Measurements from ENCODE around the gene TOR4A. TPM values are rescaled to one million over a fixed set of nuclear protein-coding genes. Genes with fewer than 3 reads are reported as not detected.
A peak's percentile ranks its signal among the peaks of the same experiment; 100 is the strongest.

TOR4A gene
- total and polyA plus RNA-seq, 4 experiments from 2014 or later: 0.46 to 2.1 (median 1.4) TPM

- Mint-ChIP-seq H3K27me3 (peaks cover 3 to 4% of the 10 kb centered on the region in 2 donors), H3K9me3 (no peaks in the 10 kb centered on the region), H3K4me1 (peaks cover 0 to 5% (median 4%) of the 10 kb centered on the region in 4 donors), H3K36me3 (no peaks in the 10 kb centered on the region), H3K4me3 (no peak overlapping the region), H3K27ac (no peak overlapping the region)
- ChIA-PET CTCF (ENCODE audit: partially characterized antibody) (no interaction called here), POLR2A (ENCODE audit: partially characterized antibody) (interaction anchor here (0.6 kb wide), 1 partner anchor 122 kb away, joined by 3 read pairs; the partner anchor contains the start of gene ENTPD8)
- Histone ChIP-seq H3K4me3 (ENCODE audit: low read length in 2 of 2) (no peak overlapping the region), H3K27me3 (ENCODE audit: insufficient read depth, low read length) (no peaks in the 10 kb centered on the region), H3K9me3 (ENCODE audit: control insufficient read depth in 1 of 2, low read length in 2 of 2) (no peaks in the 10 kb centered on the region), H3K27ac (ENCODE audit: low read depth, low read length) (no peak overlapping the region), H3K4me1 (ENCODE audit: insufficient read depth, low read length) (peaks cover 10% of the 10 kb centered on the region), H3K36me3 (ENCODE audit: insufficient read depth, low read length) (no peaks in the 10 kb centered on the region)
- intact Hi-C loops (cut with micrococcal nuclease): no loop called here
- no peak for DNase-seq
These were observed 41.6 kb downstream of the TOR4A start for GRCh38 chr9:137319011-137319738.

DNA sequence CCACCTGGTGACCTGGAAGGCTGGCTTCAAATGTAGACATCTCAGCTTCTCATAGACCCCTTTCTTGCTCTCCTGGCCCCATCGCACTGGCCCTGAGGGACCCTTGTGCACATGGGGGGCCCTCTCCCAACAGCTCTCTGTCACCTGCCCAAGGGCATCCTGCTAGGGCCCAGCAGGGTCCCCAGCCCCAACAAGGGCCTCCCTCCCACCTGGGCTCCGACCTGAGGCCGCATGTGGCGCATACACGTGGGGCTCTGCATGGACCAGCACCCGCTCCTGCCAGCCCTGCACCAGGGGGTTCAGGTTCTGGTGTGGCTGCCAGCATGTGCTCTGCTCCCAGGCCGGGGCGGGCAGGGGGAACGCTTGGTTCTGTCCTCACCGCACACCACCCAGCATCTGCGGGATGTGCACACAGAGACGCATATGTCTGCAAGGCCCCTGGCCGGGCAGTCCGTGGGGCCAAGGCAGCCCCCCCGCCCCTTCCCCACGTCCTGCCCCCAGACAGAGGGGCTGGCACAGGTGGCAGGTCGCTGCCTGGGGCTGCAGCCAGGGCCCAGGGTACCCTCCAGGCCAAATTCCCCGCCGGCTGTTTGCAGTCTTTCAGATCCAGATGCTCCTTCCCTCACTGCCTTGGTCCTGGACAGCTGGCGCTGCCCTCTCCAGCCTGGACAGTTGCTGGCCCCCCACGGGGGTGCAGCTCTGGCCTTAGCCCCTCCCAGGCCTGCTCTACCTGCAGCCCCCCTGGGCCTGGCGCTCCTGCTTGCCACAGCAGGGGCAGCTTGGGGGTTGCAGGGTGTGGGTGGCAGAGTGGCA is 42.4 kb downstream of the TOR4A start:
- Histone ChIP-seq H3K36me3 (ENCODE audit: insufficient read depth, low read length) (no peaks in the 10 kb centered on the region), H3K27me3 (ENCODE audit: insufficient read depth, low read length) (no peaks in the 10 kb centered on the region), H3K27ac (ENCODE audit: low read depth, low read length) (no peak overlapping the region), H3K9me3 (ENCODE audit: control insufficient read depth in 1 of 2, low read length in 2 of 2) (no peaks in the 10 kb centered on the region), H3K4me3 (ENCODE audit: low read length in 2 of 2) (no peak overlapping the region), H3K4me1 (ENCODE audit: insufficient read depth, low read length) (peaks cover 10% of the 10 kb centered on the region)
- Mint-ChIP-seq H3K27ac (no peak overlapping the region), H3K36me3 (no peaks in the 10 kb centered on the region), H3K9me3 (peaks cover 0 to under 1% (median 0%) of the 10 kb centered on the region in 8 donors), H3K4me1 (peaks cover 0 to 5% (median 4%) of the 10 kb centered on the region in 4 donors), H3K4me3 (no peak overlapping the region), H3K27me3 (peaks cover 7 to 8% of the 10 kb centered on the region in 2 donors)
- ChIA-PET CTCF (ENCODE audit: partially characterized antibody) (interaction anchor here (1.5 kb wide), 1 partner anchor 83 kb away, joined by 3 read pairs; no protein-coding TSS in a partner anchor), POLR2A (ENCODE audit: partially characterized antibody) (interaction anchor here (0.6 to 0.9 kb wide), 2 partner anchors 68 to 121 kb away, joined by 3 to 4 read pairs; partner anchors contain the start of gene ENTPD8)
- intact Hi-C loops (cut with micrococcal nuclease): no loop called here
- DNase-seq: no peak

DNA sequence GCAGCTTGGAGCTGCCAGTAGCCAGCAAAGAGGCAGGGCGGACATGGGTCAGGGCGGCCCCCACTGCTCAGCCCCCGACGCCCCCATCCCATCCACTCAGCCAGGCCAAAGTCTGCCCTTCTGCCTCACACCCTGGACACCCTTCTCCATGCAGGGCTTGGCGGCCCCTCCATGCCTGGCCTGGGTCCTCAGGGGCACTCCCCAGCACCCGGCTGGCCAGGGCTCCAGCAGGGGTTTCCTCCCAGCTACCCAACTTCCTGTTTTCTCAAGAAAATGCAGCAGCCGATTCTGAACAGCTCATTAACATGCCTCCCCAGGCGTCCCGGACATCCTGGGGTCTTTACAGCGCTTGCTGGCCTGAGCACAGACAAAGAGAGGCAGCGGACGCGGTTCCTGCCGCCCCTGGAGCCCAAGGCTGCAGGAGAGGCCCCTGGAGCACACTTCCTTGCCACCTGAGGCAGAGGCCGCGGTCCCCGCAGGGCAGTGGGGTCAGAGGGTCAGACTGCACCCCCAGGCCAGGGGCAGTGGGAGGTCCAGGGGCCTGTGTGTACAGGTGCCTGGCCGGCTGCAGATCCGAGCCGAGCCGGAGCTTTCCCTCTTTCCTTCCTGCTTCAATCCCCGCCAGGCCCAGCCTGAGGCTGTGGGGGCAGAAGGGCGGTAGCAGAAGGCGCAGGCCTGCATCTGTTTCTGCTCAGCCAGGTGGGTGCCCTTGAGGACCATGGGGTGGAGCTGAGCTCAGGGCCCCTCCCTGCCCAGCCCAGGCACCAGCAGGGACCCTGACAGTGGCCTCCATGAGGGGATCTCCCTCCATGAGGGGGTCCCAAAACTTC is 43.2 kb downstream of the TOR4A start:
- Histone ChIP-seq H3K36me3 (ENCODE audit: insufficient read depth, low read length) (no peaks in the 10 kb centered on the region), H3K4me3 (ENCODE audit: low read length in 2 of 2) (no peak overlapping the region), H3K4me1 (ENCODE audit: insufficient read depth, low read length) (peaks cover 10% of the 10 kb centered on the region), H3K27me3 (ENCODE audit: insufficient read depth, low read length) (no peaks in the 10 kb centered on the region), H3K9me3 (ENCODE audit: control insufficient read depth in 1 of 2, low read length in 2 of 2) (no peaks in the 10 kb centered on the region), H3K27ac (ENCODE audit: low read depth, low read length) (no peak overlapping the region)
- no peak for DNase-seq
- Mint-ChIP-seq H3K27me3 (peaks cover 10 to 11% of the 10 kb centered on the region in 2 donors), H3K4me1 (peaks cover 0 to 5% (median 4%) of the 10 kb centered on the region in 4 donors), H3K4me3 (peak overlapping the region in 3 of 8 donors; percentile 25 to 57 (median 26)), H3K9me3 (peaks cover 0 to 2% (median 0%) of the 10 kb centered on the region in 8 donors), H3K36me3 (no peaks in the 10 kb centered on the region), H3K27ac (no peak overlapping the region)
- ChIA-PET POLR2A (ENCODE audit: partially characterized antibody) (interaction anchor here (0.9 kb wide), 1 partner anchor 67 kb away, joined by 4 read pairs; no protein-coding TSS in a partner anchor), CTCF (ENCODE audit: partially characterized antibody) (interaction anchor here (1.5 kb wide), 1 partner anchor 84 kb away, joined by 3 read pairs; no protein-coding TSS in a partner anchor)
- intact Hi-C loops (cut with micrococcal nuclease): no loop called here

GRCh38 chr9:137321726-137322361 is 44.3 kb downstream of the TOR4A start:
- Histone ChIP-seq H3K27me3 (ENCODE audit: insufficient read depth, low read length) (no peaks in the 10 kb centered on the region), H3K4me3 (ENCODE audit: low read length in 2 of 2) (no peak overlapping the region), H3K36me3 (ENCODE audit: insufficient read depth, low read length) (no peaks in the 10 kb centered on the region), H3K4me1 (ENCODE audit: insufficient read depth, low read length) (peaks cover 10% of the 10 kb centered on the region), H3K9me3 (ENCODE audit: control insufficient read depth in 1 of 2, low read length in 2 of 2) (no peaks in the 10 kb centered on the region), H3K27ac (ENCODE audit: low read depth, low read length) (no peak overlapping the region)
- no peak for DNase-seq
- H3K27ac Mint-ChIP-seq: no peak overlapping the region
- ChIA-PET CTCF (ENCODE audit: partially characterized antibody) (interaction anchor here (1.5 kb wide), 1 partner anchor 85 kb away, joined by 3 read pairs; no protein-coding TSS in a partner anchor), POLR2A (ENCODE audit: partially characterized antibody) (no interaction called here)
- H3K4me3 Mint-ChIP-seq: no peak overlapping the region
- intact Hi-C loops (cut with micrococcal nuclease): no loop called here
- H3K27me3 Mint-ChIP-seq: peaks cover 20 to 21% of the 10 kb centered on the region in 2 donors
- H3K4me1 Mint-ChIP-seq: peaks cover 0 to 12% (median 4%) of the 10 kb centered on the region in 4 donors
- H3K36me3 Mint-ChIP-seq: no peaks in the 10 kb centered on the region
- peaks cover 0 to 3% (median 0%) of the 10 kb centered on the region in 8 donors for H3K9me3 Mint-ChIP-seq

- H3K4me1 Mint-ChIP-seq: peaks cover 0 to 13% (median 4%) of the 10 kb centered on the region in 4 donors
- H3K4me1 ChIP-seq (ENCODE audit: insufficient read depth, low read length): peaks cover 10% of the 10 kb centered on the region
- ChIA-PET POLR2A (ENCODE audit: partially characterized antibody) (no interaction called here), CTCF (ENCODE audit: partially characterized antibody) (no interaction called here)
- H3K36me3 ChIP-seq (ENCODE audit: insufficient read depth, low read length): no peaks in the 10 kb centered on the region
- intact Hi-C loops (cut with micrococcal nuclease): no loop called here
- peaks cover 0 to 13% (median 6%) of the 10 kb centered on the region in 8 donors for H3K9me3 Mint-ChIP-seq
- no peak for DNase-seq
- no peaks in the 10 kb centered on the region for H3K36me3 Mint-ChIP-seq
- no peaks in the 10 kb centered on the region for H3K9me3 ChIP-seq (ENCODE audit: control insufficient read depth in 1 of 2, low read length in 2 of 2)
- H3K27me3 ChIP-seq (ENCODE audit: insufficient read depth, low read length): peaks cover 6% of the 10 kb centered on the region
- peaks cover 28 to 32% of the 10 kb centered on the region in 2 donors for H3K27me3 Mint-ChIP-seq
- no peak overlapping the region for H3K4me3 Mint-ChIP-seq
- H3K27ac ChIP-seq (ENCODE audit: low read depth, low read length): no peak overlapping the region
- H3K27ac Mint-ChIP-seq: no peak overlapping the region
- H3K4me3 ChIP-seq (ENCODE audit: low read length in 2 of 2): no peak overlapping the region
These were observed 46.2 kb downstream of the TOR4A start for GRCh38 chr9:137323531-137324331.

GRCh38 chr9:137325124-137325523 is 47.6 kb downstream of the TOR4A start:
- H3K4me3 ChIP-seq (ENCODE audit: low read length in 2 of 2): no peak overlapping the region
- no peaks in the 10 kb centered on the region for H3K9me3 ChIP-seq (ENCODE audit: control insufficient read depth in 1 of 2, low read length in 2 of 2)
- ChIA-PET POLR2A (ENCODE audit: partially characterized antibody) (no interaction called here), CTCF (ENCODE audit: partially characterized antibody) (no interaction called here)
- no peaks in the 10 kb centered on the region for H3K36me3 ChIP-seq (ENCODE audit: insufficient read depth, low read length)
- no peaks in the 10 kb centered on the region for H3K36me3 Mint-ChIP-seq
- peaks cover 0 to 13% (median 4%) of the 10 kb centered on the region in 4 donors for H3K4me1 Mint-ChIP-seq
- intact Hi-C loops (cut with micrococcal nuclease): no loop called here
- no peak overlapping the region for H3K4me3 Mint-ChIP-seq
- H3K4me1 ChIP-seq (ENCODE audit: insufficient read depth, low read length): peaks cover 10% of the 10 kb centered on the region
- H3K9me3 Mint-ChIP-seq: peaks cover 0 to 13% (median 6%) of the 10 kb centered on the region in 8 donors
- H3K27me3 ChIP-seq (ENCODE audit: insufficient read depth, low read length): peaks cover 6% of the 10 kb centered on the region
- no peak overlapping the region for H3K27ac ChIP-seq (ENCODE audit: low read depth, low read length)
- no peak overlapping the region for H3K27ac Mint-ChIP-seq
- no peak for DNase-seq
- H3K27me3 Mint-ChIP-seq: peaks cover 28 to 32% of the 10 kb centered on the region in 2 donors
